GM18511 (cell line): Measurements from ENCODE around the gene TMEM62.

Experiments used
- ATAC-seq: cut with Tn5 transposase; IDR thresholded peaks from one replicate; pipeline ENCODE4 v1.9.1; 2021; ENCODE audit warnings: mild to moderate bottlenecking, moderate library complexity; ENCODE audit not compliant: unreplicated experiment

Gene TMEM62

GRCh38 chr15:43133430-43134156 is at the start of gene TMEM62:
Gene TMEM62, plus strand, starts transcription at chr15:43133586. Its CDS starts 217 bp downstream, at chr15:43133803.
- peak; percentile 92 for ATAC-seq

DNA sequence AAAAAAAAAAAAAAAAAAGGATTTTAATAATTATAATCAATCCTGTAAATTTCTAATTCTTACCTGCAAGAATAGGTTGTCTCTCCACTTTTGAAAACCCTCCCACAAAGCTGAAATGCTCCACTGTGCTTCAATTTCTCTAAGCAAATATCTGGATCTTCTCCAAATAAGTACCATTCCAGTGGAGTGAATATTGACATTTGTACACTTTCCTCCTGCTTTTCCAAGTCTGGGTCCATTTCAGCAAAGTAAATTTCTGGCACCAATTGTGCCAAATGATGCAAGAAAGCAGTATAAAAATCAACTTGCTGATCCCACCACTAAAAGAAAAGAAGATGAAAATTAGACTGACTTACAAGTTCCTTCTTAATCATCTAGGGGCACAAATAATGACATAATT is 47.5 kb upstream of the TMEM62 start:
- no peak for ATAC-seq

- no peak for ATAC-seq
These were observed 46.8 kb upstream of the TMEM62 start for GRCh38 chr15:43086551-43086950.

GRCh38 chr15:43091859-43092258 is 41.5 kb upstream of the TMEM62 start:
- ATAC-seq, result no peak

DNA sequence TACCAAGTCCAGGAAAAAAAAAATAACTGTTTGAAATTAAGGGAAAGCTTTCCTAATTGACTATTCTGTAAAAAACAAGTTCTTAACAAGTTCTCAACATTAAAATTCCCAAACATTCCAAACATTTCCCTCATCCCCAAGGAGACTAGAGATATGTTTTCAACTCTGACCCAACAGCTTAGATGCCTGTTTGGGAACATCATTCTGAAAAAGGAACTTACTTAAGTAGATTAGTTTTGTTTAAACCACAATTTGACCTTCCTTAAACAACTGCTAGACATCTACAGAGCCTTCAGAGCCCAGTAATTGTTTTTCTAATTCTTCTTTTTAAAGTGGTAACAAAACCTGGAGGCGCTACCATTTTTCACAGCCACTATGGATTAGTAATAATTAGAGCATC is 40.4 kb upstream of the TMEM62 start:
- ATAC-seq, result no peak

DNA sequence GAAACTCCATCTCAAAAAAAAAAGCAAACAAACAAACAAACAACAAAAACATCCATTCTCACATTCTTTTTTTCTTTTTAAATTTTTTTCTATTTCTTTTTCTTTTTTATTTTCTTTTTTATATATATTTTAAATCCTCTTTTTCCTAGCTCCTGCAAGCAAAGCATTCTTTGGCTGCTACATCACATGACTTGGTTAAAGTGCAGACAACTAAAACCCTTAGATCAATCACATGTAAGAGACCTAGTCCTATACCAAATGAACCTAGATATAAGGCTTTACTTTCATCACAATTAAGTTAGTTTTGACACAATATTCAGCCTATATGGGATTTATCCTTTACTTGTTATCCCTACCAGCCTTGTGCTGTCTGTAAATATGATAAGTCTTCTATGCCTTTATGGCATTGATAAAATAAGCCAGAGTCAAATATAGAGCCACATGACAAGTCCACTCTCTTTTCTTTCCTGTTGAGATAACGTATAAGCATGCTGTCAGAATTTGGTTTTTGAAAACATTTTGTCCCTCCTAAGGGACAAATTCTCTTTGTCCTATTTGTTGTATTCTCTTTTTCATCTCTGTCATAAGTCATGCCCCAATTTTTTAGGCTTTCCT is 38.9 kb upstream of the TMEM62 start:
- ATAC-seq, result no peak

DNA sequence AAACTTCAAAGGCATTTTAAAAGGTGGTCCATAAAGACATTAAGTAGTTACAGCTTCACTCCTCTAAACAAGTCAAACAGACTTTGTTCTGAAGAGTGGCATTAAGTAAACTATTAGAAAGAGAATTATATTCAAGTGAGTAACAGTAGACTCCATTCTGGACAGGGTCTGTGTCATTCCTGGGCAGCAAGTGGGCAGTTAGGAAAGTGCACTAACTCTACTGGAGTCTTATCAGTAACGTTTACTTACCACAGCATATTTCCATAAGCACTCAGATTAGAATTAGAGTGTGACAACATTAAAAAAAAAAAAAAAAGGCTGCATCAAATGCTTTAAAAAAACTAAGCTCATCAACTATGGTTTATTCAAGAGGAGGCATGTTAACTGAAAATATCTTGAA is 38.1 kb upstream of the TMEM62 start:
- no peak for ATAC-seq

DNA sequence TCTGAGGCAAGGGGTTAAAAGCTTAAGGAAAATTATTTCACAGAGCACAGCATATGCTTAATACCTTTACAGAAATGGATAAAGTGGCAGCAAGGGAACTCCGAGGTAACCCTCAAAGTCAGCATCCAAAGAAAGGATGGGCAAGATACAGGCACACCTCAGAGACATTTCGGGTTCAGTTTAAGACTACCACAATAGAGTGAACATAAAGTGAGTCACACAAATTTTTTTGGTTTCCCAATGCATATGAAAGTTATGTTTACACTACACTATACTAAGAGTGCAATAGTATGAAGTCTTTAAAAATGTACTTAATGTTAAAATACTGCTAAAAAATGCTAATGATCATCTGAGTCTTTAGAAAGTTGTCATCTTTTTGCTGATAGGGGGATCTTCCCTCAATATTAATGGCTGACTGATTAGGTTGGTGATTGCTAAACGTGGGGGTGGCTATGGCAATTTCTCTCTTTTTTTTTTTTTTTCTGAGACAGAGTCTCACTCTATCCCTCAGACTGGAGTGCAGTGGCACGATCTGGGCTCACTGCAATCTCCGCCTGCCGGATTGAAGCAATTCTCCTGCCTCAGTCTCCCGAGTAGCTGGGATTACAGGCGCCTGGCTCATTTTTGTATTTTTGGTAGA is 37.6 kb upstream of the TMEM62 start:
- ATAC-seq, result no peak

- no peak for ATAC-seq
These were observed 37.0 kb upstream of the TMEM62 start for GRCh38 chr15:43096411-43096810.

DNA sequence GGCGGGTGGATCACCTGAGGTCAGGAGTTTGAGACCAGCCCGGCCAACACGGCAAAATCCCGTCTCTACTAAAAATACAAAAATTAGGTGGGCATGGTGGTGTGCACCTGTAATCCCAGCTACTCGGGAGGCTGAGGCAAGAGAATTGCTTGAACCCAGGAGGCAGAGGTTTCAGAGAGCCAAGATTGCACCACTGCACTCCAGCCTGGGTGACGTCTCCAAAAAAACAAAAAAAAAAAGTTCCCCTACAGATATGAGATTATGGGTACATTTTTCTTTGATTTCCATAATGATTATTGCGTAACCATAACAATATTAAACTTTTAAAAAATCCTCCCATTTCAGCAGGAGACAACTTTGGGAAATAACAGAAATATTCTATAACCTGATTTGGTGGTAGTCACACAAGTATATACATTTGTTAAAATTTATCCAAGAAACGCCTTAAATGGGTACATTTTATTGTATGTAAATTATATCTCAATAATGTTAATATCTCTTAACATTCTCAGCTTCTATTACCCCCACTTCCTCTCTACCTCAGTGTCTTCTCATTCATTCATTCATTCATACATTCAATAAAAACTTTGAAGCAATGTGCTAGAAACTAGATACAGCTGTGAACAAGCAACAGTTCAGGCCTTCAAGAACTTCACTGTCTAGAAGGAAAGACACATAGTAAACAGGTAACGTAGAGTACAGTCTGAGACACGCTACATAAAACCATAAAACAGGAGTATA is 34.1 kb upstream of the TMEM62 start:
- no peak for ATAC-seq

DNA sequence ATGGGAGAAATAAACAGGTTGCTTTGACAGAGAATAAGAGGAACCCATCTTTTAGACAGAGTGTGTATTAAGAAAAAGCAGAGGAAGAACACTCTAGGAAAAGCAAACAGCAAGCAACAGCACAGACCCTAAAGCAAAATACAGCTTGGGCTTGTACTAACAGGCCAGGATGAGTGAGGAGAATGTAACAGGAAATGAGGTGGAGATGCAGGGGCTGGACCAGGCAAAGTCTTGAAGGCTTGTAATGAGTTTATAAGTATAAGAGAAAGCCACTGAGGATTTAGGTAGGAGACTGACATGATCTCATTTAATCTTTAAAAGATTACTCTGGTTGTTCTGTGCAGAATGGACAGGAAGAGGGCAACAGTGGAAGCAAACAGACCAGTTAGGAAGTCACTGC is 32.4 kb upstream of the TMEM62 start:
- ATAC-seq, result no peak

GRCh38 chr15:43102187-43102586 is 31.2 kb upstream of the TMEM62 start:
- ATAC-seq, result no peak

DNA sequence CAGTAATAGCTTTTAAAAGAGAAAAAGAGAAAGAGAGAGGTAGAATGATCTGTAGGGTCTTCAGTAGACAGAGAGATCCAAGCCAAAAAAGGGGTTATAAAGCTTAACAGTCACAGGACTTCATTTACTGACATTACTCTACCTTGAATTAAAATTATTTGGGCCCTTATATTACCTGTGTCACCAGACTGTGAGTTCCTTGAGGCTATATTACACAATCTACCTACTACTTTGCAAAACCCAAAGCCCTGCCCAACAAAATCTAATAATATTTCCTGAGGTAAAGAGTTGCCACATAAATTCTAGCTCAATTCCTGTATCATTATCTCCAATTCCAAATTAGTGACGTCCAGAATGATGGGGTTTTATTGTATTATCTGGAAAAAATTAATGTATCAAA is 29.5 kb upstream of the TMEM62 start:
- ATAC-seq, result no peak

- no peak for ATAC-seq
These were observed 29.0 kb upstream of the TMEM62 start for GRCh38 chr15:43104426-43104825.

DNA sequence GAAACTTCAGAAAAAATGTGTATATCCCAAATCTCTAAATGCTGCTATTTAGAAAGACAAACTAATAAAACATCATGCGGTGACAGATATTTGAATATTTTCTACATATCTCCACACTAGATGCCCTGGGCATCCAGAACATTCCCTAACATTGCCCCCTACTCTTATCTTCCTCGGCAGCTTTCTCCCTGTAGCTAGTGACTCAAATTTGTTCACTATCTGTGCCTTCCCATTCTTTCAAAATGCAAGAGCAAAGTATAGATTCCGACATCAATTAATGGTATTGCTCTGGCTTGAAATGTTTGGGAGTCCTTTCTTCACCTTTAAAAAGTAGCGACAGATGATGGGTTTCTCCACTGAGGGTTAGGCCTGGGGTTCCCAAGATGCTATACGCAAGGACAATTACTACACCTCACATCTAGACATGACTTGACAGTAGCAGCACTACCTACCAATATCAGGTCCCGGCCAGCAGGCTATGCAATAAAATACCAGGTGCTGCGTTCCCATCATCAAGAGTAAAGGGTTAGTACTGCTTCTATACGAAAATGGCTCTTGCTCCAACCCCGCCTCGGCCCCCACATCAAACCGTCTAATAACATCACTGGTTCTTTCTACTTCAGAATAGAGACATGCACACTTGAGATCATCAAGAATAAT is 28.2 kb upstream of the TMEM62 start:
- peak; percentile 24 for ATAC-seq

DNA sequence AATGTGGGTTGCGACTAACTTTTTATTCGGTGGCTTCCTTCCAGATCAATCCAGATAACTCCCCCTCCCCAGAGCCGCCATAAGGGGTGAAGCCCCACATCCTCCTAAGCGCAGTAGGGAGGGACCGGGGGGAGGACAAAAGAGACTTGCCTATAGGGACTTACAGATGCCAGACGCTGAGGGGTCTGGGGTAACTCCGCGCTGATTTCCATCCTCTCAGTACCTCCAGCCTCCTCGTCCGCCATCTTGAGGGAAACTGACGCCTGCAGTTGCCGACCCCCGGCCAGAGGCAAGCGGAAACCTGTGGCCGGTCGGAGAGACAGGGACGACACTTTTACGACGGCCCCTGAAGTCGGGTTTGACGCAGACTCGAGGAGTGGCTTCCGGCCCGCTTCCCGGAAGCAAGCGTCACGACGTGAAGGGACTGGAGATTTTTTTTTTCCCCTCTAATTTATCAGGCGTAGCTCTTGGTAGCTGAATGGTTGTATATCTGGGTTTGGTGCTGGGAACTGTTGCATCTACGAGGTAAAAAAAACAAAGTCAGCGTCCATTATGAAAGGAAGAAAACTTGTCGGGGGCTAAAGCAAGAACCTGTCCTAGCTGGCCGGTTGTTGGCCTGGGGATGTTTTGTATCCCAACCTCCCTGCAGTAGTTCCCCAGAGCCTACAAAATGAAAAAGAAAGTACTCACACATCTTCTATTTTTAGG is 27.5 kb upstream of the TMEM62 start, which contains the start of gene UBR1:
UBR1 (minus strand) TSS at position 261 of the 708 bp plus-strand sequence; CDS start at position 245, 16 bp downstream.
- peak; percentile 89 for ATAC-seq

GRCh38 chr15:43106486-43106829 is 26.9 kb upstream of the TMEM62 start:
- no peak for ATAC-seq

GRCh38 chr15:43107751-43108150 is 25.6 kb upstream of the TMEM62 start:
- no peak for ATAC-seq

- no peak for ATAC-seq
These were observed 22.0 kb upstream of the TMEM62 start for GRCh38 chr15:43111354-43111753.

DNA sequence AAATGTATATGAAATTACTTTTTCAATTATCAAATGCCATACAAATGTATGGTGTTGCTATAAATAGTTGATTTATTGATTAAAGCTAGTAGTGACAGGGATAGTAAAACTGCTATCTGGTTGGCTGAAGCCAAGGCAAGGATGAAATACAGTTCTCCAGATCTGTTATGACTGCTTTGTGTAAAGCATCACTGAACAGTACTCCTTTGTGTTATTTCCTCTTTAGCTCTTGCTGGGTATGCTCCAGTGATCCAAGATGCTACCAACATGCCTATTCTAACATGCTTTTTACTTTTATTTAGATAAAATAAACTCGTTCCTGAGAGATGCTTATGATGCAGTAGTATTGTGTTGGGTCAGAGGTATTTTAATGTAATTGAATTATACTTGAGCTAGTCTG is 15.1 kb upstream of the TMEM62 start:
- no peak for ATAC-seq
